ENCODE data around the gene STUB1.

DNA sequence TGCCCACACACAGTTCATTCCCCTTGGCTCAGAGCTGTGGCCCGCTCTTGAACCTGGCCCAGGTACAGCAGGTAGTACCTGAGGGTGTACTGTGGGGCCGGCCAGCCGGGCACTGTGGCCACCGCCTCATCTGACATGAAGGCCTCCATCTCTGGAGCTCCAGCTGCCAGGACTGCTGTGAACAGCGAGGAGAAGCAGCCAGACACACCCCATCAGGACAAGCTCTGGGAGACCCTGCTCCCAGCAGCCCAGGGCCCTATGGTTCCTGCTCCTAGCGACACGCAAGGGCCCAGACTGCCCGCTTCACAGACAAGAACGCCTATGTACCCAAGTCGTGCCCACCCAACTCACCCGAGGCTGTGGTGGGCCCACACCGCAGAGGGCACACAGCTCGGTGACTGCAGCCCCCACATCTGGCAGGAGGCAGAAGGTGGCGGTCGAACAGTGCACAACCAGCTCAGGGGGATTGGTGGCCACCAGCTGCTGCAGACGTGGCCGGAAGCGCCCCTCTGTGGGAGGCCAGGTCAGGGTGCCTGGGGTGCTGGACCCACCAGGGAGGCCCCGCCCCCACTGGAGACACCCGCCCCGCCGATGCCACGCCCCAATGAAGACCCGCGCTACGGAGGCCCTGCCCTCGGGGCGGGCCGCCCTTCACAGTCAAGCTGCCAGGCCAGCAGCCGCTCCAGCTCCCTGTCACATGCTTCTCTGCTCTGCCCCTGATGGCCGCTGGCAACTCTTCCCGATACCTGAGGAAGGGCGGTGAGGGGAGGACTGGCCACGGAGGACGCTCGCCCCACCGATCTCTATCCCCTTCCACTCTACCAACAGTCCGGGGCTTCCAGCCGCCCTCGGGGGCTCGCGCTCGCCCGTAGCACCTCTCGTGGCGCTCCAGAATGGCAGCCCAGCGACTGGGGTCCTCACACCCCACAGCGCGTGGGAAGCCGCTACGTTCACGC is 1.1 kb upstream of the STUB1 start:
- TF ChIP-seq, protein P1, sequence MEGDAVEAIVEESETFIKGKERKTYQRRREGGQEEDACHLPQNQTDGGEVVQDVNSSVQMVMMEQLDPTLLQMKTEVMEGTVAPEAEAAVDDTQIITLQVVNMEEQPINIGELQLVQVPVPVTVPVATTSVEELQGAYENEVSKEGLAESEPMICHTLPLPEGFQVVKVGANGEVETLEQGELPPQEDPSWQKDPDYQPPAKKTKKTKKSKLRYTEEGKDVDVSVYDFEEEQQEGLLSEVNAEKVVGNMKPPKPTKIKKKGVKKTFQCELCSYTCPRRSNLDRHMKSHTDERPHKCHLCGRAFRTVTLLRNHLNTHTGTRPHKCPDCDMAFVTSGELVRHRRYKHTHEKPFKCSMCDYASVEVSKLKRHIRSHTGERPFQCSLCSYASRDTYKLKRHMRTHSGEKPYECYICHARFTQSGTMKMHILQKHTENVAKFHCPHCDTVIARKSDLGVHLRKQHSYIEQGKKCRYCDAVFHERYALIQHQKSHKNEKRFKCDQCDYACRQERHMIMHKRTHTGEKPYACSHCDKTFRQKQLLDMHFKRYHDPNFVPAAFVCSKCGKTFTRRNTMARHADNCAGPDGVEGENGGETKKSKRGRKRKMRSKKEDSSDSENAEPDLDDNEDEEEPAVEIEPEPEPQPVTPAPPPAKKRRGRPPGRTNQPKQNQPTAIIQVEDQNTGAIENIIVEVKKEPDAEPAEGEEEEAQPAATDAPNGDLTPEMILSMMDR (IDR thresholded peaks at IDR 0.05; ENCODE audit: insufficient read depth, low read length): no peak
- TF ChIP-seq, protein P2, sequence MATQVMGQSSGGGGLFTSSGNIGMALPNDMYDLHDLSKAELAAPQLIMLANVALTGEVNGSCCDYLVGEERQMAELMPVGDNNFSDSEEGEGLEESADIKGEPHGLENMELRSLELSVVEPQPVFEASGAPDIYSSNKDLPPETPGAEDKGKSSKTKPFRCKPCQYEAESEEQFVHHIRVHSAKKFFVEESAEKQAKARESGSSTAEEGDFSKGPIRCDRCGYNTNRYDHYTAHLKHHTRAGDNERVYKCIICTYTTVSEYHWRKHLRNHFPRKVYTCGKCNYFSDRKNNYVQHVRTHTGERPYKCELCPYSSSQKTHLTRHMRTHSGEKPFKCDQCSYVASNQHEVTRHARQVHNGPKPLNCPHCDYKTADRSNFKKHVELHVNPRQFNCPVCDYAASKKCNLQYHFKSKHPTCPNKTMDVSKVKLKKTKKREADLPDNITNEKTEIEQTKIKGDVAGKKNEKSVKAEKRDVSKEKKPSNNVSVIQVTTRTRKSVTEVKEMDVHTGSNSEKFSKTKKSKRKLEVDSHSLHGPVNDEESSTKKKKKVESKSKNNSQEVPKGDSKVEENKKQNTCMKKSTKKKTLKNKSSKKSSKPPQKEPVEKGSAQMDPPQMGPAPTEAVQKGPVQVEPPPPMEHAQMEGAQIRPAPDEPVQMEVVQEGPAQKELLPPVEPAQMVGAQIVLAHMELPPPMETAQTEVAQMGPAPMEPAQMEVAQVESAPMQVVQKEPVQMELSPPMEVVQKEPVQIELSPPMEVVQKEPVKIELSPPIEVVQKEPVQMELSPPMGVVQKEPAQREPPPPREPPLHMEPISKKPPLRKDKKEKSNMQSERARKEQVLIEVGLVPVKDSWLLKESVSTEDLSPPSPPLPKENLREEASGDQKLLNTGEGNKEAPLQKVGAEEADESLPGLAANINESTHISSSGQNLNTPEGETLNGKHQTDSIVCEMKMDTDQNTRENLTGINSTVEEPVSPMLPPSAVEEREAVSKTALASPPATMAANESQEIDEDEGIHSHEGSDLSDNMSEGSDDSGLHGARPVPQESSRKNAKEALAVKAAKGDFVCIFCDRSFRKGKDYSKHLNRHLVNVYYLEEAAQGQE (IDR thresholded peaks at IDR 0.05; ENCODE audit: insufficient replicate concordance, low read depth): no peak
- peak; percentile 48 for TF ChIP-seq POLR2AphosphoS5 (IDR thresholded peaks at IDR 0.05; ENCODE audit: low read depth)
- no peak for TF ChIP-seq GABPA (IDR thresholded peaks at IDR 0.05; ENCODE audit: low read depth)
